ENCODE measurements around the gene TMEM123.

TMEM123 gene

GRCh38 chr11:102357116-102357515 is 95.4 kb downstream of the TMEM123 start:
- DNase-seq: no peak

GRCh38 chr11:102347462-102348370 is 104.8 kb downstream of the TMEM123 start:
- no peak for DNase-seq

GRCh38 chr11:102346748-102347461 is 105.7 kb downstream of the TMEM123 start, which contains the start of gene BIRC2:
TSS of gene BIRC2 (plus strand) at chr11:102347214. CDS start at chr11:102349855, 2,641 bp downstream.
- DNase-seq: peak; percentile 95

GRCh38 chr11:102346456-102346747 is 106.2 kb downstream of the TMEM123 start:
- no peak for DNase-seq

Data from effector CD4-positive, alpha-beta T cell (primary cell).